Measurements from ENCODE around the gene CHCHD10. TPM values are rescaled to one million over a fixed set of nuclear protein-coding genes. Genes with fewer than 3 reads are reported as not detected.

CHCHD10 gene
- total RNA-seq, 2 donors from 2014 or later = 19.4 TPM; not detected in 1

DNA sequence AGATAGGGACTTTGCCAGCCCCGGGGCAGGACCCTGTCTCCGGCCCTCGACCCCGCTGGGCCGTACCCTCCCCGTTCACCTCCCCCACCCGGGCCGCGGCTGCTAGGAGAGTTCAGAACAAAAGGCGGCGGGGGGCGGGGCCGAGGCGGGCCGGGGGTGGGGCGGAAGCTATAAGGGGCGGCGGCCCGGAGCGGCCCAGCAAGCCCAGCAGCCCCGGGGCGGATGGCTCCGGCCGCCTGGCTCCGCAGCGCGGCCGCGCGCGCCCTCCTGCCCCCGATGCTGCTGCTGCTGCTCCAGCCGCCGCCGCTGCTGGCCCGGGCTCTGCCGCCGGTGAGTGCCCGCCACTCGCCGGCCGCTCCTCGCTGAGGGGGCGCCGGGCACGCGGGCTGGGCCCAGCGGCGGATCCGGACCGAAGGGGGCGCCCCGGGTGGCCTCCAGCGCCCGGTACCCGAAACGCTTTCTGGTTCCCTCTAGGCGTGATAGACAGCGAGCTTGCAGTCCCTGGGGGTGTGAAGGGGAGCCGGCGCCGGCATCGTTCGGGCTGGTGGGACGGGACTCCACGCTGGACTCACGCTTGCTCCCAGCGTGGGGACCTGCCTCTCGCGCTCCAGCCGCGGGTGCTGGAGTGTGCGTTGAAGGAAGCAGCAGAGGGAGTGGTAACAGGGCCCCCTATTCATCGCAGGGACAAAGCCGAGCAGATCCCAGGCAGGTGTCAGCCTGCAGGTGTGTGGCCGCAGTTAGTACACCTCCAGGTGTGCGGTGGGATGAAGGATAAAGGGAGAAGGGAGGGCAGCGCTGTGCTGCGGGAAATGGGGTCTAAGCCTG lies 5.1 kb upstream of the CHCHD10 start, which contains the start of gene MMP11:
Gene MMP11 (plus strand): TSS at position 201 of the 825 bp plus-strand sequence. CDS start 22 bp downstream, at position 223.
- Histone ChIP-seq H3K4me1 (ENCODE audit: control insufficient read depth in 1 of 2, low read depth in 2 of 2) (peaks cover 3 to 40% of the 10 kb centered on the region in 2 donors), H3K4me3 (peak within 1 kb of the TSS; percentile 80), H3K9me3 (no peaks in the 10 kb centered on the region), H3K36me3 (no peaks in the 10 kb centered on the region), H3K27ac (no peak within 1 kb of the TSS), H3K27me3 (replicated peaks; ENCODE audit: insufficient read depth) (no peaks in the 10 kb centered on the region)
- ATAC-seq (ENCODE audit: insufficient number of reproducible peaks, low FRiP score, low read depth) (no peak), DNase-seq (ENCODE audit: low spot score) (no peak)
- TF ChIP-seq, protein P1, sequence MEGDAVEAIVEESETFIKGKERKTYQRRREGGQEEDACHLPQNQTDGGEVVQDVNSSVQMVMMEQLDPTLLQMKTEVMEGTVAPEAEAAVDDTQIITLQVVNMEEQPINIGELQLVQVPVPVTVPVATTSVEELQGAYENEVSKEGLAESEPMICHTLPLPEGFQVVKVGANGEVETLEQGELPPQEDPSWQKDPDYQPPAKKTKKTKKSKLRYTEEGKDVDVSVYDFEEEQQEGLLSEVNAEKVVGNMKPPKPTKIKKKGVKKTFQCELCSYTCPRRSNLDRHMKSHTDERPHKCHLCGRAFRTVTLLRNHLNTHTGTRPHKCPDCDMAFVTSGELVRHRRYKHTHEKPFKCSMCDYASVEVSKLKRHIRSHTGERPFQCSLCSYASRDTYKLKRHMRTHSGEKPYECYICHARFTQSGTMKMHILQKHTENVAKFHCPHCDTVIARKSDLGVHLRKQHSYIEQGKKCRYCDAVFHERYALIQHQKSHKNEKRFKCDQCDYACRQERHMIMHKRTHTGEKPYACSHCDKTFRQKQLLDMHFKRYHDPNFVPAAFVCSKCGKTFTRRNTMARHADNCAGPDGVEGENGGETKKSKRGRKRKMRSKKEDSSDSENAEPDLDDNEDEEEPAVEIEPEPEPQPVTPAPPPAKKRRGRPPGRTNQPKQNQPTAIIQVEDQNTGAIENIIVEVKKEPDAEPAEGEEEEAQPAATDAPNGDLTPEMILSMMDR (IDR thresholded peaks at IDR 0.05) = no peak

DNA sequence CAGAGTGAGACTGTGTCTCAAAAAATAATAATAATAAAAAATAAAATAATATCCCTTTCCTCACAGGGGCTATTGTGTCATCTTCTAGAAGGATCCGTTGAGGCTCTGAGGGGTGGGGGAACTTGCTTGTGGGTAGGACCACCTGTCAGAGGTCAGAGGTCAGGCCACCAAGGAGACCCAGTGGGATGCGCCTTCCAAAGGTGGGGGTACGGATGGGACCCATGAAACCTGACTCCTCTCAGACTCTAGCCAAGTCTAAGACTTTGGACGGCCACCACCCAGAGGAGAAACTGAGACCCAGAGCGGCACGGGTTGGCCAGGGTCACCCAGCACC lies 4.5 kb upstream of the CHCHD10 start:
- Histone ChIP-seq H3K4me3 (peak overlapping the region; percentile 80), H3K9me3 (no peaks in the 10 kb centered on the region), H3K27ac (no peak overlapping the region), H3K4me1 (ENCODE audit: control insufficient read depth in 1 of 2, low read depth in 2 of 2) (peaks cover 3 to 40% of the 10 kb centered on the region in 2 donors), H3K27me3 (replicated peaks; ENCODE audit: insufficient read depth) (no peaks in the 10 kb centered on the region), H3K36me3 (no peaks in the 10 kb centered on the region)
- no peak for ATAC-seq (ENCODE audit: insufficient number of reproducible peaks, low FRiP score, low read depth)
- TF ChIP-seq, protein P1 (IDR thresholded peaks at IDR 0.05) = no peak
- DNase-seq (ENCODE audit: low spot score) = no peak

DNA sequence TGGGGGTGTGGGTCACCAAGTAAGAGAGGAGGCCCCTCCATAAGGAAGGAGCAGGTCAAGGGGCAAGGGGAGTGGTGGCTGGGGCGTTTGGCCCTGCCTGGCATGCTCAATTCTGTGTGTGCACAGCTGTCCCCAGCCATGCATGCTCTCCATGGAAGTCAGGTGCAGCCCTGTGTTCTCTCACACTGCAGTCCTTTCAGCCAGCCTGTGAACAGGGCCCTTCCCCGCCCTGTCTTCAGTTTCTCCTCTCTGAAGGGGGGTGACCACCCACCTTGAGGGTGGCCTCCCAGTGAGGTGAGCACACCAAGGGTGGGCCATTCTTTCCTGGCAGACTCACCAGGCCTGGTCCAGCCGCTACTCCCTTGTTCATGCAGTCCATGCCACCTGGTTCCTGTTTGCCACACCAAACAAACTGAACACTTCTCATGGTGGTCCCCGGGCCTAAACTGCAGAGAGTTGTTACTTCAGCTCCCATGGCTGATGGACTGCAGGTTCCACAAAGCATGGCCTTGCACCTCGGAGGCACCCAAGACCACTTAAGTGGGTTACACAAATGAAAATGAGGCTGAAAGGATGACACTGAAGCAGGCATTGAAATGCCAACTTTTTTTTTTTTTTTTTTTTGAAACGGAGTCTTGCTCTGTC lies 1.7 kb upstream of the CHCHD10 start:
- H3K4me1 ChIP-seq (ENCODE audit: control insufficient read depth in 1 of 2, low read depth in 2 of 2) = peaks cover 3 to 45% of the 10 kb centered on the region in 2 donors

DNA sequence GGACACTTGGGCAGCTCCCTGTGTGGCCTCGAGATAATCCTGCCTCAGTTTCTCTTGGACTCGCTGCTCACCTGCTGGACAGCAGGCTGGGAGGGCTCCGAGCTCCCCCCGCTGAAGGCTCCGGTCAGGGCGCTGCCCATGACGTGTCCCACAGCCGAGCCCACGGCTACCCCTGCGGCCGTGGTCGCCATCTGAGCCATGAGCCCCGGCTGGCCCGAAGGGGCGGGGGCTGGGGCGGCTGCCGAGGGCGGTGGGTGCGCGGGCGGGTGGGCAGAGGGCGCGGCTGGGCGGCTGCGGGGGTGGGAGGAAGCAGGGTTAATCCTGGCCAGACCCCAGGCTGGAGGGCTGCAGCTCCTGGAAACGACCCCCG lies 484 bp downstream of the CHCHD10 start:
- no peaks in the 10 kb centered on the region for H3K27me3 ChIP-seq (replicated peaks; ENCODE audit: insufficient read depth)
- no peaks in the 10 kb centered on the region for H3K9me3 ChIP-seq
- ATAC-seq (ENCODE audit: insufficient number of reproducible peaks, low FRiP score, low read depth) (no peak), DNase-seq (ENCODE audit: low spot score) (no peak)
- H3K36me3 ChIP-seq = no peaks in the 10 kb centered on the region
- TF ChIP-seq, protein P1 (IDR thresholded peaks at IDR 0.05) = no peak
- H3K4me3 ChIP-seq = peak overlapping the region; percentile 95
- H3K4me1 ChIP-seq (ENCODE audit: control insufficient read depth in 1 of 2, low read depth in 2 of 2) = peaks cover 9 to 48% of the 10 kb centered on the region in 2 donors
- peak overlapping the region in 1 of 2 donors; percentile 59 for H3K27ac ChIP-seq

More for the DNA sequence above, 1.7 kb upstream of the CHCHD10 start:
- Histone ChIP-seq H3K27ac (no peak overlapping the region), H3K27me3 (replicated peaks; ENCODE audit: insufficient read depth) (no peaks in the 10 kb centered on the region), H3K9me3 (no peaks in the 10 kb centered on the region), H3K36me3 (no peaks in the 10 kb centered on the region), H3K4me3 (no peak overlapping the region)
- TF ChIP-seq, protein P1 (IDR thresholded peaks at IDR 0.05) = no peak
- DNase-seq (ENCODE audit: low spot score) = no peak
- no peak for ATAC-seq (ENCODE audit: insufficient number of reproducible peaks, low FRiP score, low read depth)

All from thoracic aorta (tissue), 2 donors.